HG03442 (cell line): ENCODE results near the gene TNS2.
"Not testable (repeated sequence)": the region's sequence is repeated elsewhere in the genome, so short reads cannot be mapped to it uniquely, and the experiment has no call there.

Experiments
- ATAC-seq: cut with Tn5 transposase; IDR thresholded peaks from one replicate; pipeline ENCODE4 v1.9.1; 2021; ENCODE audit warnings: mild to moderate bottlenecking, moderate library complexity; ENCODE audit not compliant: unreplicated experiment

TNS2 gene

DNA sequence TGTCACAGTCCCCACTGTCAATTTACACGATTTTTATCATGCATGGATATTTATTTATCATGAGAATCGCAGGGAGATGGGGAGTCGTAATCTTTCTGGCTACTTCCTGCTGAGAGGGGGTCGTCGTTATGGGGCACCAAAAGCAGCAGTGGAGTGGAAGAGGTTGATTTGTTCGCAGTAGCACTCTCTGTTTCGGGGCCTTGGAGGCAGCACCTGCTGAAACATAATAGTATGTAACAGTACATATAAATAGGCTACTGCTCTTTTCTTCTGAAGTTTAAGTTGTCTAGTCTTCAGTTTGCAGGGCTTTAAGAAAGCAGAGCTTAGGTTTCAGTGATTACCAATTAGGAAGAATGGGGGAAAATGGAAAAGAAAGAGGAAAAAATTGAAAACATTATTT, 57.3 kb downstream of the TNS2 start:
- ATAC-seq, result no peak

DNA sequence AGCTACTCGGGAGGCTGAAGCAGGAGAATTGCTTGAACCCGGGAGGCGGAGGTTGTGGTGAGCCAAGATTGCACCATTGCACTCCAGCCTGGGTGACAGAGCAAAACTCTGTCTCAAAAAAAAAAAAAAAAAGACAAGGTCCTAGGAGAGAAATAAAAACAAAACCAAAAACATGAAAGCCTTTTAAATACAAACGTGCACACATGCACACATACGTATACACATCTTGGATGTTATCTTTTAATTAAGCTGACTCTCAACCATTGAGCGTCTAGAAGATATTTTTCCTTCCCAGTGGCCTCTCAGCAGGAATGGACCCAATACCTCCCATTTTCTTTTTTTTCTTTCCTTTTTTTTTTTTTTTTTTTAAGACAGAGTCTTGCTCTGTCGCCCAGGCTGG, 62.6 kb downstream of the TNS2 start:
- not testable (repeated sequence) for ATAC-seq

- ATAC-seq, result no peak
Measured at GRCh38 chr12:53113136-53113705, 63.4 kb downstream of the TNS2 start.

GRCh38 chr12:53113951-53114350, 64.1 kb downstream of the TNS2 start:
- no peak for ATAC-seq
